HG03565 (cell line): ENCODE measurements around the gene TRPC6.
A peak's percentile ranks its signal among the peaks of the same experiment; 100 is the strongest.
"Not testable (repeated sequence)": the region's sequence is repeated elsewhere in the genome, so short reads cannot be mapped to it uniquely, and the experiment has no call there.

Experiments used
- ATAC-seq: cut with Tn5 transposase; IDR thresholded peaks from one replicate; pipeline ENCODE4 v1.9.1; 2021; ENCODE audit warnings: mild to moderate bottlenecking, moderate library complexity; ENCODE audit not compliant: unreplicated experiment

Gene TRPC6

DNA sequence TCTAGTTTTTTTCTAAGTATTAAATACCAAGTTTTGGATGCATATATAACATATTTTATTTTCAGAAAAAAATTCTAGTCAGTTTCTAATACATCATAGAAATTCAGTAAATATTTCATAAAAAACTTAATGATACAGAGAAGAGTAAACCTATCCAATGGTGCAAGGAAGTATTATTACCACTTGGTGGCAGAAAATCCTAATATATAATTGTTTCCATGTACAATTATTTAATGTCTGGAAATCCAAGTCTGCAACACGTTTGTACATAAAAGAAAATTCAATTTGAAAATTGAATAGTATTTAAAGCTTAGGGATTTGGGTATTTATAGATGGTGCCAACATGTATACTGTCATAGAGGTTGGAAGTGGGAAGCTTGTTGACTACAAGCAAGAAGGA, 127.0 kb downstream of the TRPC6 start:
- no peak for ATAC-seq

DNA sequence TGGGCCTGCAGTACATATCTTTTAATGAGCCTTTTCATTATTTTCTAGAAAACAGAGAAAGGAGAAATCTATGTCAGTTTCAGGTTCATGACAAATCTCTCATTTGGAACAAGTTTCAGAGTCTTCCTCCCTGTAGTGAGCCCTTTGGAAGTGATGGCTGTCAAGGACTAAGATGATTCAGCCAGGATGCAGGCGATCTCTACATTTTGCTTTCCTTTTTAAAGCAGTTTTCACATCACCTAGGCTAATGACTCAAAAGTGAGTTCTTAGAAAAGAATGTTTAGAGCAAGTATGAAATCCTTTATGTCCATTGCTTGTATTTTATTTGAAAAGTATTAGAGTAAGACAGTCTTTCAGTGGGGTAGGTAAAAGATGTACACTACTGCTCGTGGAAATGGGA, 130.1 kb downstream of the TRPC6 start:
- no peak for ATAC-seq

DNA sequence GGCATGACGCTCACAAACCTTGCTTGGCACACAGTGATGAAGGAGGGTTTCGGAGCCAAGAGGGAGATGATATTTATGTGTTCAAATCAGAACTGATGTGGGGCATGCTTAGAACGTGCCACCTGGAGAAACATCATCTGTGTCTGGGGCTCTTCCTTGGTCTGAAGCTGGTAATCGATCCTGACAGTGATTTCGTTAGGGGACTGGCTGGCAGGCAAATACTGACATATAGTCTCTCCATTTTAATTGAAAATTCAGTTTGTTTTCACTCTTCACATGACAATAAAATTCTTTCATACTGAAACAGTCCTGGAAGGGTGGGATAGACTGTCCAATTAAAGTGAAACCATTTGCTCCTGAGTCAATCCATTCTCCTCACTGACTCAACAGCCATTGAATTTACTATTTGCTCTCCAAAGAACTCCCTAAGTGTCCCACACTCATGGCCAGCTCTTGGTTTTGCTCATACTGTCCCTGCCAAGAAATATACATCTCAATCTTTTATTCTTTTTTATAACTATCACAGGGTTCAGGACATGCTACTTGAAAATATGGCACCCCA, 134.8 kb downstream of the TRPC6 start:
- ATAC-seq, result no peak

DNA sequence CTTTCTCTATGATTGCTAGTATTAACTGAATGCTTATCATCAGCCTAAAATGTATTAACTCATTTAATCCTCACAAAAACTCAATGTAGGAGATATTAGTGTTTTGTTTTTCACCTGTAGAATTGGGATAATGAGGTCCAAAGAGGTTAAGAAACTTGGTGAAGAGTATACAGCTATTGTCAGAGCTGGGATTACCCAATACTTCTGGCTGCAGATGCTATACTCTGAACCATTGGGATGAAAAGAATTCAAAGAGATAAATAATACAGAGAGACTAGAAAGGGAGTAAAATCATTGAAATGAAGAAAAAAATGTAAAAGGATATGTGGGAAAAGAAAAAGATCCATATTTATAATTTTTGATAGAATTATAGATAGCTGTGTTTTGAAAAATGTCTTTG, 137.1 kb downstream of the TRPC6 start:
- ATAC-seq, result no peak

DNA sequence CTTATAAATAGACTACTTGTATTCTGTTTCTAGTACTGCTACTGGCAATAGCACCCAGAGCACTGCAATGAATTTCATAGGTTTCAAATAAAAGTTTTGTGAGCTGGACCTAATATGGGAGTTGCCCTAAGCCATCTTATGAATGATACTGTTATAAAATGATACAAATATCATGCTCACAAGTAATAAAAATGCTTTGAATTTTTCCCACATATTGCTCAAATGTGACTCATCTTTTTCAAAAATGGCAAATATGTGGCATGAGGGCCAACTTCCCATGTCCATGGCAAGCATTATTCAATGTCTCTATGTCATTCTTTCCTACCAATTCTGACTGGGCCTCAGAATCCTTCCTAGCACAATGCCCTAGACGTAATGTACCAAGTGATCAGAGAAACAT, 137.6 kb downstream of the TRPC6 start:
- no peak for ATAC-seq

DNA sequence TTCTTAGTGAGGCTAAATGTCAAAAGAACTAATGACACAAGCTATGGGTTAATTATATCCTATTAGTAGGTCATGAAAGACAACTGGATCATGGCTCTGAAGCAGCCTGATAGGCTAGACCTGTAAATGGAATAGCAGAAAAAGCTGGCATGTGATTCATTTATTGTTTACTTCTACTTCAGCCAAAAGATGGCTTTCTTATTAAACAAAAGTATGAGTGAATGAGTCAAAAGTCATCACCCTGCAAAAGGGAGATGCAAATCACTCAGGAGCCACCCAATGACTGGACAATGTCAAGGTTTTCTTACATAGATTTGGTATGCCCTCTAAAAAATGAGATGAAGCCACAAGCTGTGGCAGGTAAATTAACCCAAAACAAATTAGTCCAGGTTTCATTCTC, 138.0 kb downstream of the TRPC6 start:
- no peak for ATAC-seq

DNA sequence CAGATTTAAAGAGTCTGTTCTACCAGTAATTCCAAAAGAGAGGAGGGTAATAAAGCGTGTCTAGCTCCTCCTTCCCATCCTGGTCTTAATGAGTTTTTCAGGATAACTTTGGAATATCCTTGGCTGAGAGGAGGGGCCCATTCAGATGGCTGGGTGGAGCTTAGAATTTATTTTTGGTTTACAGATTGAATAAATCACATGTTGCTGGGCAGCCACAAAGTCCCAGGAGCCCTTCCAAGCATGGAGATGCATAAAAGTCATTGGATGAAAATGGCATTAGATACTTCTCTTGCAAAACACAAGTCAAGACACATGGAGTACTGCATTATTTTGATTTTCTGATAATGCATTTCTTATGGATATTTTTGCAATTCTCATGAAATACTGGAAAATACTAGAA, 139.0 kb downstream of the TRPC6 start:
- ATAC-seq, result no peak

DNA sequence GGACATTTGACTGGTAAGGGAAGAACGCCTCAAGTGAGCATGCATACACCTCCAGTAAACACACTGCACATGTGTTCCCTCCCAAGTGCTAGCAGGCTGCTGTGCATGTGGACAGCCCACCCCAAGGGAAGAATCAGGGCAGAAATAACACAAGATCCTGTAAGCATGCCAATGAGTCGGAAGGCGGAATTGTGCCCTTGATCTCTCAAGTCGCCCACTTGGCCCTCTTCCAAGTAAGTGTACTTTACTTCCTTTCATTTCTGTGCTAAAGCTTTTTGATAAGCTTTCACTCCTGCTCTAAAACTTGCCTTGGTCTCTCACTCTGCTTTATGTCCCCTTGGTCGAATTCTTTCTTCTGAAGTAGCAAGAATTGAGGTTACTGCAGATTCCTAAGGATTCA, 139.6 kb downstream of the TRPC6 start:
- ATAC-seq, result no peak

DNA sequence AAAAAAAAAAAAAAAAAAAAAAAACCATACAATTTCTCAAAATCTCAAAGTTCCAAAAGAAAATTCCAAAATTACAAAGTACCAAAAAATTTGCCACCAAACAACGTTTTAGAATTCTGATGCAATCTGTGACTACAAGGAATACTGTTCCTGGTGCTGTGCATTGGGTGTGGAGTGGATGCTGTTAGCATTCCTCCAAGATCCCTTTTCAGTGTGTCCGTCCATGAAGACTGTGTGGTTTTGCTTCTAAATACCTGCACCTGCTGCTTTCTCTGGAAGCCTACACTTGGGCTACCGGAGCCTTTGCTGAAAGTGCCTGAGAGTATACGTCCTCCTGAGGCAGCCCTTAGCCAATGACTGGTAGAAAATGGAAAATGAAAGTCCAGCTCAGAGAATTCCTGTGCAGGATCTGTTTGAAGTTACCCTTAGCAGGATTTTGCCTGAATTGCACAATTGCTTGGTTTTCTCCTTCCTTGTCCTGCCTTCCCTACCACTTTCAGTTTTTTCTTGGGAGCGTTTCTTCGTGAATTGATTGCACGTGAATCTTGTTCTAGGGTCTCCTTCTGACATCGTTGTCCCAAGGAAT, 140.8 kb downstream of the TRPC6 start:
- no peak for ATAC-seq

DNA sequence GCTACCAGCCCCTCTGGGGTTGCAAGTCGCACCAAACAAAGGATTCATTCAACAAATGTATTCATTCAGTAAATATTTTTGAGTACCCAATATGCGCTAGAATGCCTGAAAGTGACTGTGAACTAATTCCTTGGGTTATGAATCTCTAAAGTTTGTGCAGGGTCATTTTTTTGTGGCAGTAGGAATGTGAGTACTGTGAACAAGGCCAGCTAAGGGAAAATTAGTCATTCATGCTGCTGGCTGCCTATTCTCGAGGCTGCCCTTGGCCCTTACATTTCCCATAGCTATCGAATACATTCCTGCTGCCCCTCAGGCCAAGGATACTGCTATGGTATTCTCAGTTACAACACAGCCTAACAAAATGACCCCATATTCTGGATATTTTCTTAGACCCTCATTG, 141.6 kb downstream of the TRPC6 start:
- no peak for ATAC-seq

DNA sequence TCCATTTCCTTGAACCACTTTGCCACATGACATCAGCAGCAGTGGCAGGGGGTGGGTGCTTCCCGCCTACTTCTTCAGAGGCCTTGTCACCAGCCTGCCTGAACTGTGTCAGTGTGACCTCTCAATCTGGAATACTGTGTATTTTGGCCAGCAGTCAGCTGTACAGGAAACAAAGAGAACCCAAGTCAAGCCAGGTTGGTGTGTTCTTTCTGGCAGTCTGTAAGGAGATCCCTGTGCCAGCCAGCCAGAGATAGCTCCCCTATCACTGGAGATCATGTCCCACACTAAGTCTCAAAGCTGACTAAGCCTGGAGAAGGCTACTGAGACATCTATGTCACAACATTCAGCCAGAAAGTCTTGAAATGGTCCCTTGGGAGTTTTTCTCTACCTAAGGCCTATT, 142.1 kb downstream of the TRPC6 start:
- ATAC-seq, result no peak

DNA sequence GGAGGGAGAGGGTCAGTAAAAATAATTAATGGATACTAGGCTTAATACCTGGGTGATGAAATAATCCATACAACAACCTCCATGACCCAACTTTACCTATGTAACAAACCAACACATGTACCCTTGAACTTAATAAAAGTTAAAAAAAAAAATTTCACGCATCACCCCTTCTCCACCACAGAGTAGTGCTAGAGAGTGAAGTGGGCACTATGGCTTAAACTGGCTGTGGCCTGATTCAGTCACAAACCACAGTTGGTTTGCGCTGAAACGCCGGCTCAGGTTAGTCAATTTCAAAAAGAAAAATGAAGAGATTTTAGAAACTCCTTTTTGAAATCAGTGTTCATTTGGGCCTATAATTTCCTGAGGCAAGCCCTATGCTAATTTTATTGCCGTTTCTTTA, 144.3 kb downstream of the TRPC6 start:
- no peak for ATAC-seq

DNA sequence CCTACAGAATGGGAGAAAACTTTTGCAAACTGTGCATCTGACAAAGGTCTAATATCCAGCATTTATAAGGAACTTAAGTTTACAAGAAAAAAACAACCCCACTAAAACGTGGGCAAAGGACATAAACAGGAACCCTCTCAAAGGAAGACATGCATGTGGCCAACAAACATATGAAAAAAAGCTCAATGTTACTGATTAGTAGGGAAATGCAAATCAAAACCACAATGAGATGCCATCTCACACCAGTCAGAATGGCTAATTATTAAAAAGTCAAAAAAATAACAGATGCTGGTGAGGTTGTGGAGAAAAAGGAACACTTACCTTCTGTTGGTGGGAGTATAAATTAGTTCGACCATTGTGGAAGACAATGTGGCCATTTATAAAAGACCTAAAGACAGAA, 145.1 kb downstream of the TRPC6 start:
- not testable (repeated sequence) for ATAC-seq

DNA sequence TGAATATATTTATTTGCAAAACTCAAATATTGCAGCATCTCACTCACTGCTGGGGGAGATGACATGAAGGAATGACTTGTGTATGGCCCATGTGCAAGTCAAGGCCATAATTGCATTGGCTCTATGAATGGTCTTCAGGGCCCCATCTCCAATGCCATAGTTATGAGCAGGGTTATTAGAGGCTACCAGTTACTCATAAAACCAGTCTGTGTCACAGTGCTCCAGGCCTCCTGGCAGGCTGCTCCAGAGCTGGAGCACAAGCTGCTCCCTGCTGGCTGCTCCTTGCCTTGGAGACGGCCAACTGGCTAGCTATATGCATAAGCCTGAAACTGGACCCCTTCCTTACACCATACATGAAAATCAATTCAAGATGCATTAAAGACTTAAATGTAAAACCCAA, 145.7 kb downstream of the TRPC6 start:
- ATAC-seq, result no peak

DNA sequence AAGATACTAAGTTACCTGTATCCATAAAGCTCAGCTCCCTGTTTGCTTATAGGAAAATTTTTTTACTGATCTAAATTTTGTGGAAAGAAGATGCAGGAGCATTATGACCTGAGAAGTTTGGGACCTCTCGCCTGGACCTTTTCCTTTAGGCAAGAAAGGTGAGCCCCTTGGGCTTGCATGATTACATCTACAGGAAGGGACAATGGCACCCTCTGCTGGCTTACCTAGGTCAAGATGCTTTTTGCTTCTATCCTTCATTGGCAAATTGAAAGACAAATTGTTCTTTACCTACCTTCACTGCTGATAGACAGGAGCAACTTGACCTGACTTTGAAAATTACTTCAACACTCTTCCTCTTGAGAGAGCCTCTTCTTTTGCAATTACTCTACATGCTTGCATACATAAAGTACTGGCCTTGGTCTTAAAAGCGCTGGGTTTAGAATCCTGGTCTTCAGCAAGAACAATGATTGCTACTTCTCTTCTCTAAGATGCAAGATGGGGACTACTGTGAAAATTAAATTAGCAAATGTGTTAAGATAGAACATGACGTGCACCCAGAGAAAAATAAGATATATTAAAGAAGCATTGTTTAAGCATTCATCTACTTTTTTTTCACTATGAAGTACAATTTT, 147.2 kb downstream of the TRPC6 start:
- ATAC-seq, result no peak

DNA sequence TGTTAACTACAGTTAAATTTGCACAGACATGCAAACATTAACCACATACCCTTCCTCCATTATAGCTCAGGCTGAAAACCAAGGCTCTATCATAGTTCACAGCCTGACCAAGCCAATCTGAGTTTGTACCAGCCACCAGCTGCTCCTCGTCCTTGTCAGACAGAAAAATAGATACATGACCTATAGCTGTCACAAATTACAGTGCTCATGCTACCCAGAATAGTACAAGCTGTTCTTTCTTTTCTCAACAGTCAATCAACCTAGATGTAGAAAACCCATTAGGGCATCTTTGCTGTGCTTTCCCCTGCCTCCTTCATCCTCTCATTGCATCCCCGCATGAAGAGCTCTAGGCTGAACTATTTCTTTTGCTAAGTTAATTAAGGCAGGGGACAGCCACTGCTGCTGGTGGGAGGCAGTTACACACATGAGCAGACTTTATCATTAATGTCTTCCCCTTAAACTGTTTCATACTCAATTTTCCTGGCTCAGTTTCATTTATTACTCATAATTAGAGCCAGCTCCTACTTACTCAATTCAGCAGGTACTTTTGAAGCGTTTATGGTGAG, 148.3 kb downstream of the TRPC6 start:
- ATAC-seq, result no peak

DNA sequence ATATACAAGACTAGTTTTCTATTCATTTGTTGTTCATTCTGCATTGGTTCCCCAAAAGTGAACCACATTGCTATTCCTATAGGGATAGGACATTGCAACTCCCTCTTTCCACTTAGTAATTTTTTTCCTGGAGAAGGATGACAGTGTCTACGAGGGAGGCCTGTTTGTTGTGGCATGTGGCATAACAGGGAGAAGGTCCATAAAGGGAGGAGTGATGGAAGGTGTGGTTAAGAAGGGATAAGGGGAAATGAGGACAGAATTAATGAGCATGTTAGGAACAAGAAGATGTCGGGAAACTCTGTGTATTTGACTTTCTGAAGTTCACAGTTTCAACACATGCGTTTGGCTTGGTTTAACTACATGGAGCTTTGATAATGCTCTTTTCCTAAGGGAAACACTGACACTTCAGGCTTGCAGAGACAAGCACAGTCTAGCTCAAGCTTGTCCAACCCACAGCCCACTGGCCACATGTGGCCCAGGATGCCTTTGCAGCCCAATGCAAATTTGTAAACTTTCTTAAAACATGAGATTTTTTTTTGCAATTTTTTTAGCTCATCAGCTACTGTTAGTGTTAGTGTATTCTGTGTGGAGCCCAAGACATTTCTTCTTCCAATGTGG, 149.7 kb downstream of the TRPC6 start:
- ATAC-seq, result no peak

DNA sequence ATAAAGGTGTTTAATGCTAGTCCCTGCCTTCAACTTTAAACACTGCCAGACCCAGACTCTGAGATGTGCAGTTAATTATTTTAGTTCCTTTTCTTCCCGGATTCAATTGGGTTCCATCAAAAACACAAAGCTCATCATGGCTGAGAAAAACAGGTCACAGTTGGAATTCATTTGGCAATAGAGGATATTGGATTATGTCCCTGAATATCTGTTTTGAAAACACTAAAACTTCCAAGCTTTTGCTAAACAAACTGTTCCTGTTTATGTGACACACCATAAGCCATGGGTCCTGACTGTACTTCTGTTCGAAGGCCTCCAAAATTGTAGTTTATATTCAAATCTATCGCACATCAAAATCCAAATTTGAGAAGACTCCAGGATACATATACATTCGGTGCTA, 150.7 kb downstream of the TRPC6 start:
- ATAC-seq, result no peak

DNA sequence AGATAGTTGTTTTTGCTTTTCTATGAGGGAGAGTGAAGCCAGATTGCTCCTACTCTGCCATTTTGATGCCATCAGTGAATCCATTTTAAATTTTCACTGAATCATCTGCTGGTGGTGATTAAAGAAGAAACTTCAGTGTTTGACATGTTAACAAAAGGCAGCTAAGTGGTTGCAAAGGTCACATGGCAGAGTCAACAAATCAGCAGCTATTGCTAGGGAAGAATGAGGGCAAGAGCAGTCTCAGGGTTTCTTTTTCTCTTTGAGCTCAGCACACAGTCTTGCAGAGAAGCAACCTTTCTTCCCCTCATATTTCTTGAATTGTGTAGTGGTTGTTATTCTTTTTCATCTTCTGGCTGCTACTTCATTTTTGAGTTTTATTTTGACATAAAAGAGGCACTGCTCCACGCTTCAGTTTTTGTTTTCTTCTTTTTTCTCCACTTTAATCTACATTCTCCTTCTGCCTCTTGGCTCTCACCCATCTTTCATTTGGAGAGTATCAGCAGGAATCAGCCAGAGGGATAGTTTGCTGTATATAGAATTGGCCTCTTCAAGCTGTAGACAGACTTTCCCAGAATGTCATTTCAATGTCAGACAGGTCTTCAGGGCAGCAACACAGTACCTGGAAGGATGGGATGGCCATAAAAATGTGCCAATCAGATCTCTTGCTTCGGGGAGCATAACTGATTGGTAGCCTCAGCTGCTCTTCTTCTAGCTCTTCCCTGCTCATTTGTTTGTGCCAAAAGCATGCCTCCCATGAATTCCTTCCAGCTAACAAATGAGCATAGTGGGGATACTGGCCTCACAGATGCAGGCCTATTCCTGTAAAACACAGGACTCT, 153.9 kb downstream of the TRPC6 start:
- ATAC-seq, result peak; percentile 50

DNA sequence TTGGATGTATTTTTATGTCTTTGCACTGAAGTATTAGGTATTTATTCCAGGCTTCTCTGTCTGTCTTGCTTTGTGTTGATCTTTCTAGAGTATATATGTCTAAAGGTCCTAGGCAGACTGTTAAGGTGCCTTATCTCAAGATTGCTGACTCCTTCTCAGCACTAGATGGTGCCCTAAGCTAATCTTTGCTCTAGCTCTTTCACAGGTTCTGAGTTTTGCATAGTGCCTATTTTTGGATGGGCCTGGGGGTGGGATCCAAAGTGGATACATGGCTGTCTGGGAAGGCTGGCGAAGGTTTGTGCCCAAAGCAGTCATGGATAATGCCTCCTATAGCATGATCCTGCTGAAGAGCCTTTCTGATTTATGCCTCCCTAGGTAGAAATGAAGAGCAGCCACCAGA, 154.9 kb downstream of the TRPC6 start:
- peak; percentile 69 for ATAC-seq

DNA sequence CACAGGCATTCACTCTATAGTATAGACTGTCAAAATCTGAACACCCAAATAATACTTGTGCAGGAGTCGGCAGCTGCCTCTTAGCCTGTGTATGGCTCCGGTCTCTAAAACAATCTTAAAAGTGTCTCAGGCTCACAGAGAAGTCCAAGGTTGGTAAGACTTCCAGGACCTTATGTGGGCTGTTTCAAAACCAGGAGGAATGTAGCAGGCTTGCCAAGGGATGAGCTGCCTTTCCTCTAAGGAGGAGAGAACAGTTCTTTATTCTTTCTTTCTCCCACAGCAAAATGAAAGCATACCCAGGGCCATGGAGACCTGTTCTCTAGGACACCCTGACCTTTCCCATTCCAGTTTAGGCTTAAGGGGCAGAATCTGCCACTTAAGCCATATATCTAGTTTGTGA, 176.5 kb downstream of the TRPC6 start:
- ATAC-seq, result no peak
